K562 (cell line): ENCODE data around the gene SPAG9. TPM values are rescaled to one million over a fixed set of nuclear protein-coding genes. Genes with fewer than 3 reads are reported as not detected.

Source experiments
- ARHGAP35 ChIP-seq: fragments of 450-650 bp; IDR thresholded peaks from 2 replicates; pipeline ENCODE4 v1.6.1; 2018; ENCODE audit not compliant: partially characterized antibody
- CBFB ChIP-seq: sonication (generic); formaldehyde crosslinking; IDR thresholded peaks from 2 replicates; pipeline ENCODE4 v1.4.0; 2020; ENCODE audit warnings: mild to moderate bottlenecking, missing genetic modification reagents
- CBX3 ChIP-seq, 2 experiments: IDR thresholded peaks; 1 replicate in 1 of 2; 2 replicates in 1 of 2; pipeline ENCODE4 v1.6.1; 2012; ENCODE audit warnings: inconsistent platforms in 2 of 2, low read length in 2 of 2, borderline replicate concordance in 1 of 2, control low read depth in 1 of 2
- DIDO1 ChIP-seq: fragments of 450-650 bp; IDR thresholded peaks from 2 replicates; pipeline ENCODE4 v1.6.1; 2016; ENCODE audit warnings: low read depth, missing biosample characterization, missing genetic modification characterization
- ESRRA ChIP-seq: fragments of 450-650 bp; IDR thresholded peaks from 2 replicates; pipeline ENCODE4 v1.6.1; 2014; ENCODE audit warnings: low read depth, mild to moderate bottlenecking, moderate library complexity, borderline replicate concordance
- HMBOX1 ChIP-seq: sonication (generic); IDR thresholded peaks from 2 replicates; pipeline ENCODE4 v1.6.1; 2016
- KAT8 ChIP-seq: fragments of 450-650 bp; IDR thresholded peaks from 2 replicates; pipeline ENCODE4 v1.6.1; 2016; ENCODE audit warnings: low read depth, mild to moderate bottlenecking
- KDM5B ChIP-seq: fragments of 200-600 bp; sonication (generic); IDR thresholded peaks from 2 replicates; pipeline ENCODE4 v1.6.1; 2012; ENCODE audit warnings: low read depth, mild to moderate bottlenecking, moderate library complexity, low read length, control low read depth, inconsistent platforms; ENCODE audit not compliant: insufficient replicate concordance
- MAFF ChIP-seq: IDR thresholded peaks from 2 replicates; pipeline ENCODE4 v1.6.1; 2012; ENCODE audit warnings: low read length, improper control_type of control experiment
- POLR2G ChIP-seq: fragments of 200-400 bp; formaldehyde crosslinking; IDR thresholded peaks from 2 replicates; pipeline ENCODE4 v1.6.1; 2017; ENCODE audit warnings: low read depth, mild to moderate bottlenecking, antibody characterized with exemption, low read length, moderate library complexity
- REST ChIP-seq, 2 experiments: fragments of 450-650 bp; formaldehyde crosslinking in 1 of 2; IDR thresholded peaks; 2 replicates each; pipeline versions ENCODE4 v1.4.0 to v1.6.1; 2014 to 2020; ENCODE audit warnings: mild to moderate bottlenecking in 2 of 2, borderline replicate concordance in 1 of 2, low read depth in 1 of 2
- SMARCA5 ChIP-seq: fragments of 450-650 bp; IDR thresholded peaks from 2 replicates; pipeline ENCODE4 v1.6.1; 2016
- ZBTB11 ChIP-seq, 3 experiments: fragments of 200-800 bp in 1 of 3; fragments of 250-450 bp in 1 of 3; fragments of 450-650 bp in 1 of 3; sonication (Bioruptor Pico) in 1 of 3; sonication (Bioruptor generic) in 1 of 3; formaldehyde crosslinking in 1 of 3; IDR thresholded peaks; 2 replicates each; pipeline versions ENCODE4 v1.6.1 to v1.8.0; 2016 to 2022; ENCODE audit warnings: mild to moderate bottlenecking in 2 of 3, missing genetic modification characterization in 2 of 3, missing compliant biosample characterization in 1 of 3, moderate library complexity in 1 of 3
- polyA plus RNA-seq, 8 experiments: library from polyadenylated mRNA; depleted of rRNA in 4 of 8; stranded (reverse) in 5 of 8; unstranded in 3 of 8; fragments of >200 nt; fragmentation: Nextera tagmentation in 2 of 8; fragmentation: Illumina TruSeq in 1 of 8; extraction: Ambion mirVana in 2 of 8; extraction: Trizol in 1 of 8; gene quantifications; 2 replicates each; pipeline versions ENCODE4 v1.2.1 to v1.2.3, GENCODE V29; 2011 to 2014; ENCODE audit warnings: inconsistent platforms in 1 of 8, missing spikeins in 1 of 8
- total RNA-seq, 7 experiments: library from RNA; depleted of rRNA in 6 of 7; stranded (reverse); fragments of >200 nt in 6 of 7; fragmentation: Illumina TruSeq in 2 of 7; extraction: Trizol in 2 of 7; gene quantifications; 2 replicates each; pipeline versions ENCODE4 v1.2.1 to v1.2.3, GENCODE V29; 2011 to 2021; ENCODE audit warnings: low replicate concordance in 1 of 7

The SPAG9 gene
- total and polyA plus RNA-seq, 9 of the 15 experiments (the other 6 are each of a cell fraction or from before 2014, with no cell fraction given): 12.2 to 99.2 (median 58.2) TPM

- TF ChIP-seq REST (IDR thresholded peaks at IDR 0.05; ENCODE audit: borderline replicate concordance) (no peak), REST (CRISPR knock-in tag; IDR thresholded peaks at IDR 0.05; ENCODE audit: low read depth) (no peak), POLR2G (peak; percentile 75), ZBTB11 (CRISPR knock-in tag; IDR thresholded peaks at IDR 0.05) (peak in 1 of 3 experiments; percentile 55; a peak in 2 of 6 replicates), KAT8 (no peak), CBFB (CRISPR knock-in tag) (no peak), MAFF (no peak), ESRRA (peak; percentile 95), SMARCA5 (no peak), HMBOX1 (no peak), ARHGAP35 (no peak), DIDO1 (tag) (no peak), KDM5B (peak; percentile 17), CBX3 (IDR thresholded peaks at IDR 0.05; ENCODE audit: borderline replicate concordance in 1 of 2, low read length in 2 of 2) (no peak)
Measured at GRCh38 chr17:51120739-51121619, at the start of gene SPAG9 (continued).
